Neural cell (in vitro differentiated cells): ENCODE results near the gene SUSD6. TPM values are rescaled to one million over a fixed set of nuclear protein-coding genes. Genes with fewer than 3 reads are reported as not detected.

Source experiments
- H2AFZ ChIP-seq: fragments of 200-600, 300-800 bp; sonication (generic), shearing (Covaris generic); 2 replicates; pipeline ENCODE4 v1.6.0; 2014; ENCODE audit warnings: low read depth, mild to moderate bottlenecking, antibody characterized with exemption, low read length, moderate library complexity
- H3F3A ChIP-seq: fragments of 200-600 bp; shearing (Covaris generic); 2 replicates; pipeline ENCODE4 v1.6.1; 2016; ENCODE audit warnings: mild to moderate bottlenecking, moderate library complexity, mixed read lengths, antibody characterized with exemption, low read length; ENCODE audit not compliant: insufficient read depth, poor library complexity, severe bottlenecking
- H3K27ac ChIP-seq: fragments of 200-600, 300-800 bp; sonication (generic), shearing (Covaris generic); 2 replicates; pipeline ENCODE4 v1.5.1; 2014; ENCODE audit warnings: mild to moderate bottlenecking, low read length, moderate library complexity
- H3K27me3 ChIP-seq: fragments of 300-800, 200-600 bp; sonication (generic), shearing (Covaris generic); 2 replicates; pipeline ENCODE4 v1.6.0; 2014; ENCODE audit warnings: mild to moderate bottlenecking, low read depth, low read length, moderate library complexity; ENCODE audit not compliant: insufficient read depth
- H3K36me3 ChIP-seq: fragments of 300-800, 200-600 bp; sonication (generic), shearing (Covaris generic); 2 replicates; pipeline ENCODE4 v1.5.1; 2014; ENCODE audit warnings: mild to moderate bottlenecking, antibody characterized with exemption, low read length, moderate library complexity; ENCODE audit not compliant: insufficient read depth
- H3K4me2 ChIP-seq: fragments of 300-800, 200-600 bp; sonication (generic), shearing (Covaris generic); 2 replicates; pipeline ENCODE4 v1.6.0; 2014; ENCODE audit warnings: mild to moderate bottlenecking, low read length
- H3K4me3 ChIP-seq: fragments of 300-800, 200-600 bp; sonication (generic), shearing (Covaris generic); 2 replicates; pipeline ENCODE4 v1.5.1; 2014; ENCODE audit warnings: mild to moderate bottlenecking, low read length, moderate library complexity
- H3K79me2 ChIP-seq: fragments of 200-600 bp; shearing (Covaris generic); replicated peaks from 2 replicates; pipeline ENCODE4 v1.6.0; 2014; ENCODE audit warnings: mild to moderate bottlenecking, low read length, moderate library complexity; ENCODE audit not compliant: insufficient read depth
- H3K9ac ChIP-seq: fragments of 300-800, 200-600 bp; sonication (generic), shearing (Covaris generic); 2 replicates; pipeline ENCODE4 v1.6.1; 2016; ENCODE audit warnings: mild to moderate bottlenecking, low read length, mixed read lengths
- H3K9me2 ChIP-seq: fragments of 200-600 bp; shearing (Covaris generic); 2 replicates; pipeline ENCODE4 v1.6.1; 2016; ENCODE audit warnings: mild to moderate bottlenecking, low read length, mixed read lengths; ENCODE audit not compliant: insufficient read depth
- H3K9me3 ChIP-seq: fragments of 200-600, 300-800 bp; sonication (generic), shearing (Covaris generic); 2 replicates; pipeline ENCODE4 v1.6.1; 2016; ENCODE audit warnings: mild to moderate bottlenecking, mixed run types, low read length, moderate library complexity, mixed read lengths
- H4K20me1 ChIP-seq: fragments of 200-600 bp; shearing (Covaris generic); 2 replicates; pipeline ENCODE4 v1.6.1; 2016; ENCODE audit warnings: mild to moderate bottlenecking, mixed run types; ENCODE audit not compliant: insufficient read depth
- CTCF ChIP-seq: fragments of 450-650 bp; IDR thresholded peaks from 2 replicates; pipeline ENCODE4 v1.5.1; 2014; ENCODE audit warnings: antibody characterized with exemption, mild to moderate bottlenecking, moderate library complexity; ENCODE audit not compliant: poor library complexity, severe bottlenecking
- EP300 ChIP-seq: fragments of 450-650 bp; conservative IDR thresholded peaks from 2 replicates; pipeline ENCODE4 v1.6.1; 2014; ENCODE audit warnings: antibody characterized with exemption, mild to moderate bottlenecking, moderate library complexity; ENCODE audit not compliant: poor library complexity, severe bottlenecking
- EZH2 ChIP-seq: fragments of 200-600, 300-800 bp; shearing (Covaris generic), sonication (generic); IDR thresholded peaks from 2 replicates; pipeline ENCODE4 v1.6.1; 2014; ENCODE audit warnings: antibody characterized with exemption, low read length, borderline replicate concordance, mild to moderate bottlenecking; ENCODE audit not compliant: insufficient read depth, poor library complexity, severe bottlenecking
- MXI1 ChIP-seq: fragments of 450-650 bp; conservative IDR thresholded peaks from 2 replicates; pipeline ENCODE4 v1.6.1; 2014; ENCODE audit warnings: antibody characterized with exemption, mild to moderate bottlenecking; ENCODE audit not compliant: poor library complexity, severe bottlenecking
- POLR2AphosphoS5 ChIP-seq: IDR thresholded peaks from 2 replicates; pipeline ENCODE4 v1.6.1; 2012
- RAD21 ChIP-seq: fragments of 450-650 bp; conservative IDR thresholded peaks from 2 replicates; pipeline ENCODE4 v1.6.1; 2014; ENCODE audit warnings: antibody characterized with exemption, mild to moderate bottlenecking, moderate library complexity
- REST ChIP-seq: IDR thresholded peaks from 2 replicates; pipeline ENCODE4 v1.6.1; 2012; ENCODE audit warnings: borderline replicate concordance
- SMC3 ChIP-seq: fragments of 450-650 bp; conservative IDR thresholded peaks from 2 replicates; pipeline ENCODE4 v1.6.1; 2014; ENCODE audit warnings: antibody characterized with exemption, mild to moderate bottlenecking, moderate library complexity; ENCODE audit not compliant: poor library complexity
- TAF1 ChIP-seq: IDR thresholded peaks from 2 replicates; pipeline ENCODE4 v1.6.1; 2012; ENCODE audit warnings: low read depth
- polyA plus RNA-seq: library from polyadenylated mRNA; depleted of rRNA; stranded (reverse); fragments of >200 nt; gene quantifications from 2 replicates; pipeline ENCODE4 v1.2.3, GENCODE V29; 2014

The SUSD6 gene
- polyA plus RNA-seq, 1 donor from 2014 or later, result 5.1 TPM

GRCh38 chr14:69699748-69700303, 88.4 kb downstream of the SUSD6 start:
- TF ChIP-seq TAF1 (no peak), CTCF (no peak), EZH2 (no peak), MXI1 (no peak), RAD21 (no peak), REST (no peak)
- Histone ChIP-seq H4K20me1 (no peaks in the 10 kb centered on the region), H2AFZ (no peak overlapping the region), H3K9me3 (no peaks in the 10 kb centered on the region), H3K9ac (no peak overlapping the region), H3K36me3 (no peaks in the 10 kb centered on the region), H3K27ac (no peak overlapping the region), H3F3A (no peaks in the 10 kb centered on the region), H3K9me2 (no peaks in the 10 kb centered on the region), H3K27me3 (no peaks in the 10 kb centered on the region), H3K4me3 (no peak overlapping the region), H3K4me2 (no peak overlapping the region), H3K79me2 (no peaks in the 10 kb centered on the region)

DNA sequence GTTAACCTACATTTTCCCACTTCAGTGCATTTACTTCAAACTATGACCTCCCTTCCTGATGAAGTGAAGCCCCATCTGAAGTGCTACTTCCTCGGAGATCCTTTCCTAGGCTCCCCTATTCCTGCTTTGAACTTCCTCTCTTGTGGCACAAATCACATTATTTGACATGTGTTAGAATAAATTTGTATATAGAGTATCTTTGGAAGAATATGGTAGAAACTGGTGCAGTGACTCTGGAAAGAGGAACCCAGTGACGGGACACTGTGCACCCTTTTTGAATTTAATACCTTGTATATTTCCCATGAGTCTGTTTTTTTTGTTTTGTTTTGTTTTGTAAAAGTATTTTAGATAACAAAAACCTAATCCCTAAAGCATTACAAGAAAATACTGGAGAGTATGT, 89.2 kb downstream of the SUSD6 start:
- Histone ChIP-seq H3K79me2 (no peaks in the 10 kb centered on the region), H2AFZ (no peak overlapping the region), H3K27ac (no peak overlapping the region), H3K36me3 (no peaks in the 10 kb centered on the region), H3F3A (no peaks in the 10 kb centered on the region), H3K4me3 (no peak overlapping the region), H3K9me2 (no peaks in the 10 kb centered on the region), H4K20me1 (no peaks in the 10 kb centered on the region), H3K27me3 (no peaks in the 10 kb centered on the region), H3K4me2 (no peak overlapping the region), H3K9me3 (no peaks in the 10 kb centered on the region), H3K9ac (no peak overlapping the region)
- TF ChIP-seq EZH2 (no peak), RAD21 (no peak), REST (no peak), CTCF (no peak), EP300 (no peak), SMC3 (no peak), MXI1 (no peak), POLR2AphosphoS5 (no peak)
